Stimulated activated CD4-positive, alpha-beta T cell treated with anti-CD3 and anti-CD28 coated beads, Interleukin-1b, Interleukin-23, amount 100 ng/mL, for 48 hours (primary cell): ENCODE measurements around the gene MAN1A1.
"Not testable (repeated sequence)": the region's sequence is repeated elsewhere in the genome, so short reads cannot be mapped to it uniquely, and the experiment has no call there.

Experiments
- DNase-seq: peaks from one replicate; pipeline ENCODE4 v3.0.0-alpha.2; 2020

The MAN1A1 gene

DNA sequence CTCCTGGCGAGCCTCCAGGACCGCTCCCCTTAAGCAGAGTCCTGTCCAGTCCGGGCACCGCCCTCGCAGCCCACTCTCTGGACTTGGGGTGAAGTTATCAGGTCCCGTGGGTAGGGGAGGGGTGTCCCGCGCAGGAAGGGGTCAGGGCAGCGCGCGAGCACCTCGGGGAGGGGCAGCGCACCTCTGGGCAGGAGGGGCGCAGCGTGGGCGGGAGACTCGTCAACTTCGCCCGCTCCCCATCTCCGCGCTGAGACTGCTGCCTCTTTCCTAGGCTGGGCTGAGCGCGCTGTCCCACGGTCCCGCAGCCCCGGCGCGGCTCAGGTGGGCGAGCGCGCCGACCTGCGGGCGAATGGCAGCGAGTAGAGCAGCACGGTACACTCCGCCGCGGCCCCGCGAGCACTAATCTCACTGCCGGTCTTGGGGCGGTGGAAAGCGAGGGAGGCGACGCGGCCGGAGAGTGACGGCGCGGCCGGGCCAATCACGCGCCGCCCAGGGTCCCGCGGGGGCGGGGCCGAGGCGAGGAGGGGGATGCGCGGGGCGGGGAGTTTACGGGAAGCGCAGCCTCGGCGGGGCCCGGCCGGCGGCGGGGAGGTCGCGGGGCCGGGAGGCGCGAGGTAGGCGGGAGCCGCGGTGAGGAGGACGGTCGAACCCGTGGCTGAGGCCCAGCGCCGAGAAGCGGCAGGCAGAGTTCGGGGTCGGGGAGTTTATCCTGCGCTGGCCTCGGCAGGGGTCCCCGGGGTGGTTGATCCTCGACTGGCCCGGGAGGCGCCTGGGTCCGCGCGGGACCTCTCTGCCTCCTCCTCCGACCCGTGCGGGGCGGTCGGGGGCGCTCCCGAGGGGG lies at the start of gene MAN1A1:
Gene MAN1A1, minus strand, starts transcription at position 401 of the 841 bp plus-strand sequence. CDS start 696 bp downstream, outside the sequence.
- DNase-seq = peak; percentile 87

DNA sequence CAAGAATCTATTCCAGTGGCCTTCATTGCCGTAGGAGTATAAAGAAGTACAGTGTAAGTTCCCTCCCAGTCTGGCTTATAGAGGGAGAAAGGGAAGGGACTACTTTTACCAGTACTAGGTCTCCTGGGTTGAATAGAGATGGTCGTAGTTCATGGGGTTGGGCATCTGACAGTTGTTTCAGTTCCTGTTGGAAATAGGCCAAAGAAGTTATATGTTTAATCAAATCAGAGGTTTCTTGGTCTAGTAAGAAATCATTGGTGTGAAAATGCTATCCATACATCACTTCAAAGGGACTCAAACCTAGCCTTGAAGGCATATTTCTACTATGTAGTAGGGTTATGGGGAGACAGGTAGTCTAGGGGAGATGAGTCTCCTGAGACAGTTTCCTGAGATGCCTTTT lies 45.6 kb upstream of the MAN1A1 start:
- no peak for DNase-seq

DNA sequence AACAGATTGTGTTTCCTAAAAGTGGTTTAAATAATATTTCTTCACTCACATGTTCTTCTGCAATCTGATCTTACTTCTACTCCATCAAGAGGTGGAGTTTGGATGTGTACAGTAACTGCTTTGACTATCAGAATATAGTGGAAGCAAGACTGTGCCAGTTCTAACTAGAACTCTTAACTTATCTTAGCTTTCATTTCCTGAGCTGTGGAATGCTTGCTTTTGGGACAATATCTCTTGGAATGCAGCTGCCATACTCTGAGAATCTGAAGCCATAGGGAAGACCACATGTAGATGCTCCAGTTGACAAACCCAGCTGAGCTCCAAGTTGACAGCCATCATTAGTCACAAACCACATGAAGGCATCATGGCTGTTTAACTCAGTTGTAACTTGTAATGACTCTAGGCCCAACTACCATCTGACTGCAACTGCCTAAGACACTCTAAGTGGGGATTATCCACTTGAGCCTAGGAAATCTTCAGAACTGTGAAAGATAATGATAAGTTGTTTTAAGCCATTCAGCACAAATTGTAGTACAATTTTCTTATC lies 40.8 kb upstream of the MAN1A1 start:
- DNase-seq = no peak

- DNase-seq = no peak
Observed at GRCh38 chr6:119385994-119386393, 36.4 kb upstream of the MAN1A1 start.

DNA sequence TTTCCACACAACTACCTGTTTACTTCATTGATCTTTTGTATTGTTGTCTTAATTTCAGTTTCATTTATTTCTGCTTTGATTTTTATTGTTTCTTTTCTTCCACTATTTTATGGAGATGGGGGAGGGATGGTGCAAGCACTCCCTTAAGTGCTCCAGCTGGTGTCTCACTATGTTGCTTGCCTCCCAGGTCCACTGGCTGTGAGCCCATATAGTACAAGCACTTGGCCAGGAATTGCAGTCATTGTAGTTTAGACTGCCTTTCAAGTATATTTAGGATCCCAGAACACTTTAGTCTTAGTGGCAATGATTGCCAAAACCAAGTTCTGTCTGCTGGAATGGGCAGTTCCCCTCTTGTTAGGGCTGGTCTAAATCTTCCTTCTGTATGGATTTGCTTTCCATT lies 34.9 kb upstream of the MAN1A1 start:
- DNase-seq = no peak

DNA sequence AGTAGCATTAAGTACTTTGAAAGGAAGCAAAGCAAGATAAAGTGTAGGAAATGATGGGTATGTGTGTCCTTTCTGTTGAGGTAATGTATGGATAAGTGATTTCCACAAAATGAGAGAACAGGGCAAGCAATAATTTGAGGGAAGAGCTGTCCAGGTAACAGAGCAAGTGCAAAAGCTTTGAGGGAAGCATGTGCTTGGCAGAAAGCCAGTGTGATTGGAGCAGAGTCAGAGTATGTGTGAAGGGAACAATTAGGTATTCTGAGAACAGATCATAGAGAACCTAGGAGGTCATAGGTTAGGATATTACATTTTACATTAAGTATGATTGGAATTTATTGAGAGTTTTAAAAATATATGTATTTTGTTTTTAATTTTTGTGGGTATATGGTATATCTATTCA lies 30.2 kb upstream of the MAN1A1 start:
- DNase-seq = no peak

GRCh38 chr6:119377043-119377442 lies 27.5 kb upstream of the MAN1A1 start:
- DNase-seq = not testable (repeated sequence)

DNA sequence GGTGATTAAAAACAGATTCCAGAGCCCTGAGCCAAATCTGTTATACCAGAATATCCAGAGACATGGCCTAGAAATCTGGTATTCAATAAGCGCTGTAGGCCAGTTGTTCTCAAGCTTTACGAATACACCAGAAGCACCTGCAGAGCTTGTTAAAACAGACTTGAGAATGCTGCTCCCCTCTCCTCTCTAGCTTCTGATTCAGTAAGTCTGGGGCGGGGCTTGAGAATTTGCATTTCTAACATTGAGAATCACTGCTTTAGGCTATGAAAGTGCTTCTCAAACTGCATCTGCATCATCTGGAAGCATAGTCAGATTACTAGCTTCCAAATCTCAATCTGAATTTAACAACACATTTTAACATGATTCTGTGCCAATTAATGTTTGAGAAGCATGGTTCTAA lies 20.5 kb upstream of the MAN1A1 start:
- no peak for DNase-seq

DNA sequence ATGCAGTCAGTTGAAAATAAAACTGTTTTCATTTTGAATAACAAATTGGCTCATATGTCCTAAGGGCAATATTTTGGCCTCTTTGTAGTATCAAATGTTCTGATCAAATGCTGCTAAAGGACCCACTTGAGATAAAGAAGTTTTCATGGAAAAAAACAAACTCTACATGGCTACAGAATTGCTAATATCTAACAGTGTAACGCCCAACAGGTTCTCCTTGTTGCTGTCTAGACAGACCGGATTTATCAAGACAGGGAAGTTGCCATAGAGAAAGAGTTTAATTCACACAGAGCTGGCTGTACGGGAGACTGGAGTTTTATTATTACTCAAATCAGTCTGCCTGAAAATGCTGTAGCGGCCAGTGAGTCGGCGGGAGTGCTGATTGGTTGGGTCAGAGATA lies 19.4 kb upstream of the MAN1A1 start:
- DNase-seq = no peak

DNA sequence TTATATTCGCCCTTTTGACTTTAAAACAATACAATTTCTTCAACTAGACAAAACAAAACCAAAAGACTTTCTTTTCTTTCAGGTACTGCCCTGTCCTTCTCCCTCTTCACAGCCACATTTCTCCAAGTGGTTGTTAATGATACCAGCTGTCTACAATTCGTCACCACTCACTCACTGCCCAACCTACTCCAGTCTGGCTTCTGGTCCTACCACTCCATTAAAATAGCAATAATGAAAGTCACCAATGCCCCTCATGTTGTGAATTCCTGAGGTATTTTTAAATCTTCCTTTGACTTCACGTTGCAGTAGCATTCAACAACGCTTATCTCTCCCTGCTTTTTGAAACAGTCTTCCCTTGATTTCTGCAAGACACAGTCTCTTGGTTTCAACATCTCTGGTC lies 11.6 kb upstream of the MAN1A1 start:
- DNase-seq = no peak

DNA sequence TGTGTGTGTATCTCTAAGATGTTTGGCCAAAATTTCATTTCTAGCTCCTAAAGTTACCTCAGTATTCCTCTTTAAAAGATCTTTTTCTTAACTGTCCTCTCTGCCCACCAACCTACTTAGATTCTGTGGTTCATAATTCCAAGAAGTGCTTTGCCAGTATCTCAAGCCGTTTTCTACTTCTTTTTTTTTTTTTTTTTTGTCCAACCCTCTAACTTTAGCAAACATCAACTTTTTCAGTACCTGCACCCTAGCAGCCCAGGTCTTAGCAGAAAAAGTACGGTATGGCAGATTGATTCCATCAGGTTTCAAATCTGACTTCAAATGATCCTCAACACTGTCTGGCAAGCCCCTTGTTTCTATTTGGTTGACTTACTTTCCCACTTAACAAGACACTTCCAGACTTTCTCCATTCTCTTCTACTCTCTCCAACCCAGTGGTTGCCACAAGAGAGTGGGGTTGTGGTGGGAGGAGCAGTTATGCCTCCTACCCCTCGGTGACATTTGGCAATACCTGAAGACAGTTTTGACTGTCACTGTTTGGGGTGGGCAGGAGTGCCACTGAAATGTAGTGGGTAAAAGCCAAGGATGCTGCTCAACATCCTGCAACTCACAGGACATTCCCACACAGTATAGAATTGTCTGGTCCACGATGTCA lies 10.8 kb upstream of the MAN1A1 start:
- no peak for DNase-seq

GRCh38 chr6:119355890-119356289 lies 6.3 kb upstream of the MAN1A1 start:
- no peak for DNase-seq

DNA sequence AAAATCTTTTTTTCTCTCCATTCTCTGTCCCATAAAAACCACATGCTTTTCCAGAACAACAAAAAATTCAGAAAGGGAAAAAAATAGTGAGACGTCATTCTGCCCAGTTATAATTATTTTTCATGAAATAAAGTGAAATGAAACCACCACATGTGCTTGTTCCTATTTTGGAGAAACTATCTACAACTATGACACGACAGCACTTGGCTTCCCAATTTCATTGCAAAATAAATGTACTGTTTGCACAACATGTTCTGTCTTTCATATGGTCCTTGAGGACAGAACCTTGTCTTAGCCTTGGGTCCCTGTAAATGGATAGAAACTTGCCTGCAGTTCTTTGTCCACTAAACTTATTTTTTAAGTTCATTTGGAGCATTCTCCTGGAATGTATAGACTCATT lies 5.6 kb upstream of the MAN1A1 start:
- no peak for DNase-seq

GRCh38 chr6:119353696-119354095 lies 4.1 kb upstream of the MAN1A1 start:
- no peak for DNase-seq

GRCh38 chr6:119352001-119352400 lies 2.4 kb upstream of the MAN1A1 start:
- DNase-seq = no peak

GRCh38 chr6:119350952-119351372 lies 1.4 kb upstream of the MAN1A1 start:
- DNase-seq = no peak

- peak; percentile 55 for DNase-seq
Observed at GRCh38 chr6:119350202-119350951, 816 bp upstream of the MAN1A1 start.

DNA sequence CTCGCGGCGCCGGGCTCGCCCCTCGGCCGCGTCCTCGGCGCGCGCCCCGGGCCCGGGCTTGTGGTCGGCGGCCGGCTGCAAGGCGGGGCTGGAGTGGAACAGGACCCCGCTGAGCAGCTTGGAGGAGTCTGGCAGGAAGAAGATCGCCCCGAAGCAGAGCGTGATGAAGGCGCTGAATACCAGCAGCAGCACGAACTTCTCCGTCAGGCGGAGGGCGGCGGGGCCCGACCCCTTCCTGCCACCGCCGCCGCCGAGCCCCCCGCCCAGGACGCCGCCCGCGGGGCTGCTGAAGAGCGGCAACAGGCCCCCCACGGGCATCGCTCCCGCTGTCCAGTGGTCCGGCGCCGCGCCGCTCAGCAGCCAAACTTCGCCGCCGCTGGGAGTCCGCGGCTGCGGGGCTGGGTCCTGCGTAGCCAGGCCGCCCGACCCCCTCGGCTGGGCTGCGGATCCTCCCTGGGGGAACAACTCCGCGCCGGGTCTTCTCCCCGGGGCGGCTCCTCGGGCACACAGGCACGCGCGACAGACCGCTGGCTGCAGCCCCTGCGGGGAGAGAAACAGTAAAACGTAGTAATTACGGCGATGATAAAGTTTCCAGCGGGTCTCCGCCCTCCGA lies 707 bp downstream of the MAN1A1 start:
- peak; percentile 20 for DNase-seq

DNA sequence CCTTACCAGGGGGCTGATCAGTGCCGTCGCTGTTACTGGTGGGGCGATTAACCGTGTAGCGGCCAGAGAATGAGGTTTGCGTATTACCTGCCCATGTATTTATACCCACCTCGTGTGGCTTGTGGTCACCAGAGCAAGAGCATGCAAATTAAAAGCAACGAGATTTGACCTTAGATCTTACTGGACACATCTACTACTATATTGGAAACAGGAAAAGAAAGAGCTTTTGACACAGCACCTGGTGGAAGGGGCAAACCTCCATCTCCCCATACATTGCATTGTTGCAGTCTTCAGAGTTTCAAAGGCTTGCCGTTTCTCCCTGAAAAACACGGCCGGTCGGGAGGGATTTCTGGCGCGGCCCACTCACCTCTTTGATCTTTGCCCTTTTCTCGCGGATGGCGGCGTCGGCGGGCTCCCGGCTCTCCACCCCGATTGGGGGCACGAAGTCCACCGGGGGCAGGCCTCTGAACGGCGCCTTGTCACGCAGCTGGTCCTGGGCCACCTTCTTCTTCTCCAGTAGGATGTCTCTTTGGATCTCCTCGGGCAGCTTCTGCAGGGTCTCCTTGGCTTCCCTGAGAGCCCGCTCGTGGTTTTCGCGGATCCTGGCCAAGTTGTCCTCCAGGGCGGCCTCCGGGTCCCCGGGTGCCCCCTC lies 1.3 kb downstream of the MAN1A1 start:
- DNase-seq = peak; percentile 42

DNA sequence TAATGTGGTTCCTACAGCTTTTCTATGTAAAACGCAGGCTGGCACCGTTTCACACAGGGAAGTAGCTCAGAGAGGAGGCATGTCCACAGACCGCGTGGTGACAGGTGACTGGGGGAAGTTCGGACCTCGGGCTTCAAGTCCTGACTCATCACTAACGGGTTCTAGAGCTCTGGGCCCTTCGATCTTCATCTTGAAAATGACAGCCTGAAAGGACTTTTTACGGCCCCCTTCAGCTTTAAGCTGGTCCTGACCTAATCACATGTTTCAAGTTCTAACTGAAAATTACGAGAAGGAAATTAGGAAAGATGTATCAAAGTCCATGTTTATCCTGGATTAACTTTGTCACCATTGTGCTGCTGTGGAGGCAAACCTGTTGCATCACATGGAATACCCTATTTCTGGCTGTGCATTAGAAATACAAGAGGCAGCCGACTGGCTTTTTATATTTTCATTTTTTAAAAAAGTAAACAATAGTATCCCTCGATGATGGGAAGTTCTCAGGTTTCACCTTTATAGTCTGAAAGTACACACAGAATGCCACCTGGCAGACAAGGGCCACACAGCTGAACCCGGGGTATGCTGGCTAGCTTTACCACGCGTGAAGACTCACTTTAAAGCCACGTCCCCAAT lies 2.0 kb downstream of the MAN1A1 start:
- peak; percentile 32 for DNase-seq

GRCh38 chr6:119346936-119347335 lies 2.6 kb downstream of the MAN1A1 start:
- DNase-seq = no peak

DNA sequence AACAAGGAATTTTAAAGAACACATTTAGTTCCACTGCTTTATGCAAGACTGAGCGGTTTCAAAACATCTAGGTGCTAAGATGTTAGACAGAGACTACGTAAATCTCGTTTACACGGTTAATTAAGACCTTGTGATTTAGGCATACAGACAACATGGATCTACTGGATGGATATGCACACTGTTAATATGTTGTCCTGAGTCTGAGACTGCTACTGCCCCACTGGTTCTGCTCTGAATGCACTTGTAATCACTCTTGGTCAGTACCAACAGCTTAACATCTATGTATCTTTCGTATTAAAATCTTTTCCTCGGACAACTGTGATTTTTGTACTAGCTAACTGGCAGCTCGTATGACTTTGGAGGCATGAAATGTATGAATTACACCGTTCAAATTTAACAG lies 3.1 kb downstream of the MAN1A1 start:
- DNase-seq = no peak
